ENCODE results near the gene PRMT7.
A peak's percentile ranks its signal among the peaks of the same experiment; 100 is the strongest.

Gene PRMT7

DNA sequence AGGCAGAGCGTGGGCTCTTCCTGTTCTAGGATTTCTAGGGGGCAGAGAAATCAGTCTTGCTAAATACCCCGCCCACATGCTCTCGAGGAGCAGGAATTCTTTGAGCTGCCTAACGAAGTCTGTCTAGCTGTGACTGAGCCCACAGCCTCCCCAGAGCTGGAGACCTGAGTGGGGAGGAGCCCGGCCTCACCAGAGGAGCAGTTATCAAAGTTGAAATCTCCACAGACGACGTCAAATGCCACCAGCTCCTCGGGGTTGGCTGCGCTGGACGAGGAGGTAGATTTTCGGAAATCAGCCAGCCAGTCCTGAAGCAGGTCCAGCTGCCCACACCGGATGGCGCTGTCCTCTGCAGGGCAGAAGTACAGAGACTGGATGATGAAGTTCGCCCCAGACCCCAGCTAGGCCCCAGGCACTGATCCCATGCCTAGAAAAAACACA is 53.8 kb downstream of the PRMT7 start:
- DNase-seq, result no peak

DNA sequence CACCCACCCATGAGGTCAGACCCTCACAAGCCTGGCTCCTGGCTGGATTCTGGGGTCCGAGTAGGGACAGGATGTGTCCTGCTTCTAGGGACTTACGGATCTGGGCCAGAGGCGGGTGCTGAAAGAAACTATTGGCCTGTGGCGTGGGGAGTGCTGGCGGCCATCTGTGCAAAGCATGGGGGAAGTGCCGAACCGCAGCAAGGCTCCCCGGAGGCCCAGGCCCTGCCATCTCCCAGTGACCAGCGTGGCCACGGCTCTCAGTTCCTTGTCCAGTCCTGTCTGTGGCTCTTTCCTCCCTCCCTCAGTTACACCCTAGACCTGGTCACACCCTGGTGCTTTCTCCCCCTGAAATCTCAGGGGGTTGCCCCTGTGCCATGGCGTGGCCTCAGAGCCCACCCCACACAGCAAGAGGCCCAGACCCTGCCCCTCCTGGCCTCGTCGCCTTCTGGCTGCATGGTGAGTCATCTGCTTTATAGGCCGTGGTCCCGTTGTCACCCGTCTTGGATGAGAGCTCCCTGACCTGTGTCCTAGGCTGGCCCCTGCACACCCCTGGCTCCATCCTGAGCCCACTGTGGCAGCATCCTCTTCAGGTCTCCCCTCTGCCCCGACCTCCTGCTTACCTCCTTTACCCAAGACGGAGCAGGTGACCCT is 54.5 kb downstream of the PRMT7 start:
- DNase-seq, result no peak

DNA sequence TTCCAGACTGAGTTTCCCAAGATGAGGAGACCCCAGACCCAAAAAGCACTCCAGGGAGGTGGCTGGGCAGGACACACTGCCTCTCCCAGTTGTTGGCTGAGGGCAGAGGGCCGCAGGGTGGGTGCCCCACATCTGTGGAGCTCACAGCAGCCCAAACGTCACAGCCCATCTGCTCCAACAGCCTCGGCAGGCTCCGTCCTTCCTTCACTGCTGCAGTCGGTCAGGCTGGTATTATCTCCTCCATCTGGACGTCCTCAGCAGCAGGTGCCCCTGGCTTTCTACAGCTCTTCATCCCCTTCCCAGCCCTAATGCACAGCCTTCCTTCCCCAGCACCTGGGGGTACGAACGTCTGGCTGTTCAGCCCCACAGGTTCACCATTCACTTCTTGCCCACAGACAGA is 55.2 kb downstream of the PRMT7 start:
- no peak for DNase-seq

DNA sequence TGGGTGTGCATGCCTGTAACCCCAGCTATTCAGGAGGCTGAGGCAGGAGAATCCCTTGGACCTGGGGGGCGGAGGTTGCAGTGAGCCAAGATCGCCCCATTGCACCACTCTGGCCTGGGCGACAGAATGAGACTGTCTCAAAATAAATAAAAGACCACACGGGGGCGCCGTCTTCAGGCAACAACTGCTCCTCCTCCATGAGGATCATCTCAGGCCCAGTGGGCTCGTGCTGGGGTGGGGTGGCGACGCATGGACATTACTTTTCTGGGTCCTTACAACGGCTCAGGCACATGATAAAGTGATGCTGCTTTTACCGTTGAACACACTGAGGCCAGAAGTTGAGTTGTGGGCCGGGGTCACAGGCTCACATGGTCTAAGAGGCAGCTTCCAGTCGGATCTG is 56.2 kb downstream of the PRMT7 start:
- peak; percentile 20 for DNase-seq

DNA sequence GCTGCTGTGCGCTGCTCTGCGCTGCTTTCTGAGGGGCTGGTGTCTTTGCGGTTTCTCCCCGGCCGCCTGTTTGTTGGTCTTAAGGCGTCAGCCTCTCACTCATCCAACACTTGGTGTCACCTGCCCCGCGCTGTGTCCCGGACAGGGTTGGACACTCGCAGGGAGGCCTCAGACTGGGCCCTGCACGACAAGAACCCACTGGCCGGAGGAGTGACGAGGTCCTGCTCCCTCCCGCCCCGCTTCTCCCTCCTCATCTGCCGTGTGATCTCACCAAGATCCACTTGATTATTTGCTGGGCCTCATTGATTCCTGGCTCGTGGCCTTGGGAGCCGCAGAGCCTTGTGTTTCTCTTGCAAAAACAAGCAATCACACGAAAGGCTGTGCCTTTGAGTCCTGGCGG is 56.6 kb downstream of the PRMT7 start:
- DNase-seq, result no peak

DNA sequence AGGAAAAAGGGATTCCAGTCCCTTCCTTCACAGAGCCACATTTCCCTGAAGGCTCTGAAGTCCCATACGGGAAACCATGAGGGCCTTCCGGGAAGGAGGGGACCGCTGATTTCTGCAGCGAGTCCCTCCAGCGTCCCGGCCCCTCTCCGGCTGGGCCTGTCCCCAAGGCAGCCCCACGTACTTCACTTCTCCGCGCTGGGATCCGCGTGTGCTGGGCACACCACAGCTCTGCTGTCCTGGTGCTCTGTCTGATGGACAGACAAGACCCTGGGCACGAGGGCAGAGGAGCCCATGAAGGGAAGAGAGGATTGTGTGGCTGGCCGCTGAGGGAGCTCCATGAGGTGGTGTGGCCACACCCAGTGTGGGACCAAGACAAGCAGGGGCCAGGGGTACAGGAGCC is 57.1 kb downstream of the PRMT7 start:
- DNase-seq, result no peak

DNA sequence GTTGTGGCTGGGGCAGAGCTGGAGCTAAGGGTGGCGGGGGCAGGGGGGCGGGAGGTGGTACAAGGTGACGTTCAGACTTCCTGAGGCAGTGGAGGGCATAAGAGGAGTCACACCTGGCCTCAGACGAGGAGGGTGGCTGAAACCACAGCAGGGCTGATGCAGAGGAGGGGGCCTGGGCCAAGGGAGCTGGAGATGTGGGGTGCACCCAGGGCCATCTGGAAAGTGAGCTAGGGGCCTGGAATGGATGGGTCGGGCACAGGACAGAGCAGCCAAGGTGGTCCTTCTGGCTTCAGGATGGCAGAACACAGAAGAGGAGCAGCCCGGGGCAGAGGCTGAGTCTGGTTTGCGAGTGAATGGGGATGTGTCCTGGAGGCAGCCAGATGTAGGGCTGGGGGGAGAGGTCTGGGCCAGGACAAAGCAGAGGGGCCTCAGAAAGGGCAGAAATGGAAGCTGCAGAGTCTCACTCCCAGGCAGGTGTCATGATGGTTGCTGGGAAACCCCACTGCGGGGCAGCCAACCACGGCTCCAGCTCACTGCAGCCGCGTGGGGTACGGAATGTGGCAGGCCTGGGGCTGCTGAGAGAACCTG is 57.6 kb downstream of the PRMT7 start:
- no peak for DNase-seq

DNA sequence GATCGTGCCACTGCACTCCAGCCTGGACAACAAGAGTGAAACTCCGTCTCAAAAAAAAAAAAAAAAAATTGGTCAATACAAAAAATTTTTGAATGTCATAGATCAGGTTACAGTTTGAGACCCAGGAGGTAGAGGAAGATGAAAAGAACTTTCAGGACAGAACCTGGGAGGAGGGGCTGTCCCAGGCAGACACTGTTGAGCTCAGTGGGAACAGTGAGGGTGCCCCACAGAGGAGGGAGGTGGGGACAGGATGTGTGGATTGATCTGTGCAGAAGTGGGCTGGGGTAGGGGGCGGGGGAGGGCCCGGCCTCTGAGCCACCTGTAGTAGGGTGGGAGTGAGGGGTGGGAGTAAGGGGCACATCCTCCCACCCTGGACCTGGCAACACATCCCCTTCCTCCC is 58.3 kb downstream of the PRMT7 start:
- DNase-seq, result no peak

DNA sequence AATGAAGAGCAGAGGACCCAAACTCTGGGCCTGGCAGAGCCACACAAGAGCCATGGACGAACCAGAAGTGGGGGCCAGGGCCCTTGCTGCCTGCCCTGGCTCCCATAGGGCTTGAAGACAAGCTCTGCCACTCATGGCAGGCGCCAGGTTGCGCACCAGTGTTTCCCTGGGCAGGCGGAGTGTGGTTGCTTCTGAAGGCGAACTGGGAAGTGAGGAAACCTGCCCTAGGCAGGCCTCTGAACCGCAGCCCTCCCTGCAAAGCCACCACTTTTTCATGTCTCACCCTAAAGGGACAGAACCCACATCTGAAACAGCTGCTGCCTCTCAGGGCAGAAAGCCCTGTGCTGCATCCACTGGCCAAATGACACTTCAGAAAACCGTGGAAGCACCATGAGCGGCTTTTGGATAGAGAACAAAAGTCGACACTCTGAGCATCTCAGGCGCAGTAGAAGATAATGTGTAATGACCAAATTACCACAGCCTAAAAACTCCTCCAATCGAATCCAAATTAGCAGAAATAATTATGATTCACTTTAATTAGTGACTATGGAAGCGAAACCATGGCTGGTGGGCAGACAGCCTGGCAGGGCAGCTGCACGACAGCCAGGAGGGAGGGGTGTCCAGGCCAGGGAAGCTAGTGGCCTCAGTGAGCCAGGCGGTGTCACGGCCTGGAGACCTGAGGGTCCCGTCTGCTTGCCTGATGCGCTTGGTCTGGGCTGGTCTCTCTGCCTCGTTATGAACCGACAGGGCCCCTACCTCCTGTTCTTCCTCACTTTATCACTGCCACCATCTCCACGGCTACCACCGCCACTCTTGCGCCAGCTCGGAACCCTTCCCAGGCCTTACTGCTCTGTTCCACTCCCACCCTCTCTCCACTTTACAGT is 59.1 kb downstream of the PRMT7 start:
- DNase-seq, result no peak

DNA sequence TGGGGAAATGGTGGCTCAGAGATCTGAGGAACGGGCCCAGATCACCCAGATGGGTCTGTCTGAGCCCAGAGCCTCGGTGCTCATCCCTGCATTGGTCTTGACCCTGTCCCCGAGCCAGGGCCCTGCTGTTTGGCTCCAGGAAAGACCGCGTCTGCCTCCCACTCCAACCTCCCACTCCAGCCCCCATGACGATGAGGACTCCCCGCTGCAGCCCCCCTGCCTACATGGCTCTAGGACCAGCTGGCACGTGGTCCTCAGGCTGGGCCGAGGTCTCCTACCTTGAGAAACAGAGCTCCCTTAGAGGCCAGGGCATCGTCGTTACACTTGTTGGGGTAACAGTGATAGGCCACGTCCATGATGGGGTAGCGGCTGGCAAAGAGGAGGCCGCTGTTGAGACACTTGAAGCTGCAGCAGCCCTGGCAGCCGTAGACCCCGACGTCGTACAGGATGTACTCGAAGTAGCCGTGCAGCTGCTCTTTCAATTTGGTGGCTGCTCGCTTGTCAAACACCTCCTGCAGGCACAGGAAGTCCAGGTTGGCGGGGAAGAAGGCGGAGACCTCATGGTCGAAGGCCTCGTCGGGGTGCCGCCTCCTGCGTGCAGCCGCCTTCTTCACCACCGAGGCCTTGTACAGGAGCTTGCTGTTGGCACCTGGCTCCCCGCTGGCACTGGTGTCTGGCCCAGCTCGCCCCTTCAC is 59.9 kb downstream of the PRMT7 start:
- DNase-seq, result no peak

DNA sequence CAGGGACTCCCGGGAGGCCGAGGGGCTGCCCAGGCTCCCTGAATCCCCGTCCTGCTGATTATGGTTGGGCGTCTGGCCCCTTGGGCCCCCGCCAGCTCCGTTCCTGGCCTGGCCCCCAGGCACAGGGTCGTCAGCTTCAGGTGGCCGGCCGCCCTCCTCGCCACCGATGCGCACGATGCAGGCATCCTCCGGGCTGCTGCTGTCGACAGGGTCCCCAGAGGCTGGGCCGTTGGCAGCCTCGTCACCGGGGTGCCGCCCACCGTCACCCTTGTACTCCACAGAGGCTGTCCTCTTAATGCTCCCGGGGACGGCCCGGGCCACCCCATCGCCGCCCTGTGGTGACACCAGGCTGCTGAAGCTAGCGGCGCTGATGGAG is 60.4 kb downstream of the PRMT7 start:
- DNase-seq, result no peak

DNA sequence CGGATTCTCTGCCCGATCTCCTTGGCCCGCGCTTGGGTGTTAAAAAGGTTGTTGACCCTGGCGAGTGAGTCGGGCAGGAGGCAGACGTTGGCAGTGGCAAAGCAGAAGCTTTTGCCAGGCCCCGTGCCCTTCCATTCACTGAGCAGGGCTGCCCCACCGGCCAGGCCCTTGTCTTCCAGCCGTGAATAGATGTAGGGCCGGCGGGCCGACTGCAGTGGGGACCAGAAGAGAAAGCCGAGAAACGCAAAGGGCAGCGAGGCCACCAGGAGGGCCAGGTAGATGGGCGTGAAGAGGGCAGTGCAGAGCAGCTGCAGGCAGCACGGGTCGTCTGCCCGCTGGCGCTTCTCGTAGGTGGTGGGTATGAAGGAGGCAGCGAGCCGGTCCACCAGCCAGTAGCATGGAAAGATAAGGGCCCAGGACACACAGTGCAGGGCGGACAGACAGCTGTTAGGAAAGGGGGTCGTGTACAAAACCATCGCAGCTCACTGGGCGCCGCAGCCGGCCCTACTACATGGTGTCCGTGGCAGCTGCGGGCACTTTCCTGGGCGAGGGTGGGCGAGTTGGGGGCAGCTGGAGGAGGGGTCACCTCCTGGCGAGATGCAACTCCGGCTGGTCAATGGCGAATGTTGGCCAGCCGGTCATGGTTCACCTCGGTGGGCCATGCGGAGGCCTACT is 61.0 kb downstream of the PRMT7 start:
- DNase-seq, result no peak

DNA sequence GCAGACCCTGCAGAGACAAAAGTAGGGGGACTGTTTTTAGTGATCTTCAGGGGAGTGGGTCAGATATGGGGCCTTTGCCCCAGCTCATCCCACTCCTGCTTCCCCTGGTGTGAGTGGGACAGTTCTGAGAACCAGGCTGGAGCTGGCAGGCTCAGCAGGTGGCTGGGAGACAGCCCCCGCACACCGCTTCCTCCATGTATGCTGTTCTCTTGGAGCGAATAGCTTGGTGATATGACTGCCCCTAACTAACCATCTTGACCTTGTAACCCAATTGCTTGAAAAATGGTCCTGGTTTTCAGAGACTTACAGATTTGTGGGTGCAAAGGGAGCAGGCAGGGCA is 61.5 kb downstream of the PRMT7 start:
- no peak for DNase-seq

DNA sequence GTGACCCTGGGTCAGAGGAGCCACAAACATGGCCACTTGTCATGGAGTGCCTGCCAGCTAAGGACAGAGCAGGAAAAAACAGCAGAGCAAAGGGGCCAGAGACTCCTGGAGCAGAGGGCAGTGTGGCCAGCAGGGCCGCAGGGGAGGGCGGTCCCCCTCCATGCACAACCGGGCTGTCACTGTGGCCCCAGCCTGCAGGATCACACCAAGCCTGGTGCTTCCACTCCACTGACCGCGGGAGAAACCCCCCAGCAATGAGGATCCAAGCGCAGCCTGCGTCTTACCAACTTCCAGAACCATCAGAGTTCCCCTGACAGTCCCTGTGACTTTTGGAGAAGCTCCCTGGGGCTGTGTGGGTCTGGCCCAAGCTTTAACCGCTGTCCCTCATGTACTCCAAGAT is 62.0 kb downstream of the PRMT7 start:
- no peak for DNase-seq

DNA sequence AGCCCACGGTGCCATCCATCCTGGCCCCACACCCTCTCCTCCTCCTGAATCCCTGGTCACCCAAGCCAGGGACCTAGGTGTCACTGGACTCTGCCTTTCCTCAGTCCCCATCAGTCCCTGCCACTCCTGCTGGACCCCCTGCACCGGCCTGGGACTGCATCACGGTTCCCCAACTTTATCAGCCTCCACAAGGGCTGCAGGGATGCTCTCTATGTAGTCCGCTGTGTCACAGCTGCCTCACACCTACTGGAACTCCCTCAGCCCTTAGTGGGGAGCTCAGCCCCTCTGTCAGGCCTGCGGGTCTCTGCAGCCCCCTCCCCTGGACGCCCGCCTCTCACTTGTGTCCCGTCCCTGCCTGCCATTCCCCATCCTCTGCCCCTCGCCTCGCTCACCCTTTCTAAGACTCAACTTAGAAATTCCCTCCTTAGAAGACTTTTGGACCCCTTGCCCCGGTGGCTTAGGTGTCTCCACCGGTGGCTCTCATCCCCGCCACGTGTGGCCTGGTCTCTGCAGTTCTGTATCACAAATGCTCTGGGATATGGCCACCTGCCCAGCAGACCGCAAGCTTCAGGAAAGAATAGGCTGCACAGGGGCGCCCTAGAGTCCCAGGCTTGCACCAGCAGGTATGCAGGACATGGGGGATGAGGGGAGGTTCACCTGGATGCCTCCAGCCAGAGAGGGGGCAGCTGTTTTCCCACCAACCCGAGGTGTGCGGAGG is 62.9 kb downstream of the PRMT7 start:
- DNase-seq, result no peak

DNA sequence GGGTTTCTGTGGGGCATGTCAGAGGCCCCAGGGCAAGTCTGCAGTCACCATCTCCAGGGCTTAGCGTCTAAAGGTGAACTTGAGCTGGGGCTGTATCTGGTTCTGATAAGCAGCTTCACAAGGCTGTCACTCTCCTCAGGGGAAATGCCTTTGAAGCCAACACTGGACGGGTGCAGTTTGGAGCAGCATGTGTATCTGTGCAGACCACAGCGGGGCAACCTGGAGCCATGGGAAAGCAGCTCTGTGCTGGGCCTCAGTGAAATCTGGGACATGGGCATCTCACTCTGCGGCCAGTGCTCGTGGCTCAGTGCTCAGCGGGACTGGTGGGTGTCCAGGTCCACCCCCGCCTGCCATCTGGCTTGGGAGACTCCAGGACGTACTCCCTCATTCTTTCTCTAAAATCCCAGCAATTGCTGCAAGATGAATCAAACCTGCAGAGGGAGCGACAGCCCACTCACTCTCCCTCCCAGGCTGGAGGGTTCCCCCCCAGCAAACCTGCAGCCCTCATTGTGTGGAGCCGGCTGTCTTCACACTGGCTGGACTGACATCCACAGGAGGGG is 63.5 kb downstream of the PRMT7 start:
- DNase-seq, result no peak

DNA sequence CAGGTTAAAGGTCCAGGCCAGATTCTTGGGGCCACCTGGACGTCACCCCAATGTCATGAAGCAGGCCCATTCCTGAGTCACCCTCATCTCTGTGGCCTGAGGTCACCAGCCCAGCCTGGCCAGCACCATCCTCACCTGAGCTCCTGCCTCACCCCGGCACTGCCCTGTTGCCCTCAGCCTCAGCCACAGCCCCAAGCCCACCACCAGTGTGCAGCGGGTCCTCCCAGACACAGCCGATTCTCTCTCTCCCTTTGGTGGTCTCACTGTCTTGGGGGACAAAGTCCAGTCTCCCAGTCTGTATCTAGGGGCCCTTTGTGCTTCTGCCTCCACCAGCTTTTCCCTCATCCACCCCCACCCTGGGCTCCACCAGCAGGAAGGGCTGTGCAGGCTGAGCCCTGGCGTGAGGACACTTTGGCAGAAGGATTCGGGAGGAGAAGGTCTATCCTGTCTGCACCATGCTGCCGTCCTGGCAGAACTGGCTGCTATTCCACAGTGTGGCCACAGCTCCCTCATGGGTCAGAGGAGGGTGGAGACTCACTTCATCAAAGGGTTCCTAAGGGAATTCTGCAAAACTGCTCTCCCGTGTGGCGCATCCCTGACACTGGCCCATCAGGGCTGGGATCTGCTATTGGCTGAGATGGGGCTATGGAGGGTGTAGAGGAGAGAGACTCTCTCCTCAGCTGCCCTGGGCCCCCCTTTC is 64.3 kb downstream of the PRMT7 start:
- no peak for DNase-seq

DNA sequence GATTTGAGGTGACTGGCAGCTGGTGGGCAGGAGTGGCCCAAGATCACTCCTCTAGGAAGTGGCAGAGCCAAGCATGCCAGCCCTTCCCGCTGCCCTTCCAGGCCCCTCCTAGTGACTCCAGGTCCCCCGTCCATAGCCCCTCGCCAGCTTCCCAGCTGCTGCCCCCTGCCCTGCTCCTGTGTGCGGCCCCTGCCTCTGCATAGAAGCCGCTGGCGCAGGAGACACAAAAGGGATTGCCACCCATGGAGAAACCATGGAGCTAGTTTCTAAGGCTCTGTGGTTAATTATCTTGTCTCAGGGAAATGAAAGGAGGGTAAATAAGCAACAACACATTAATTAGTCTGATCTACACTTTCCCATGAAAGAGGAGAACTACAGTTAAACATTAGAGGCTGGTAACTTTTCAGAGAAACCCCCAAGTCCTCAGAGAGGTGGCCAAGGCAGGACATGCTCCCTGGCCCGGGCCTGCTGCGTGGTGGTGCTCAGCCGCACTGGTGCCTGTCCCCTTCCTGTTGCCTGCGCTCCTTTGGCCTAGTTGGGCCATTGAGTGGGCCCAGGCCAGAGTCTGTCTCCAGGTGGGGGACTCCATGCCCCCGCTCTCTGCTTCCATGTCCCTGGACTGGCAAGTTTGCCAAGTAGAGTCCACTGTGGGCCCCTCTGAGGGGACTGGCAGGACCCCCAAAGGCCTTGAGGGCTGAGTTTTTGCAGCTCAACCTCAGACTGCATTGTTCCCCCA is 65.2 kb downstream of the PRMT7 start:
- no peak for DNase-seq

DNA sequence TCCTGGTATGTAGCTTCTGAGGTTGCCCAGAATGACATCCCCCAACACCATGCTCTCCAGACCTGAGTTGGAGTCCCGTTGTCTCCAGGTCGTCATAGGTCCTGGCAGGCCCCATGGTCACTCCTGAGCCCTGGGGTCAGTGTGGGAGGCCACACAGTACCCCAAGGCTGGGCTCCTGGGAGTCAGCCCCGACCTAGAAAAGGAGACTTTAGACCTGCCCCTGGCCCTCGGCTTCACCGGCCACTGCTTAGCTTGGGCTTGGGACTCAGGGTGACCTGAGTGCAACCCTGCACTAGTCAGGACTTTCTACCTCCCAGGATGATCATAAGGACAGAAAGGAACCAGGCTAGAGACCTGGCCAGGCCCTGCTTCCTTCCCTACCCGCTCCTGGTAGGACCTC is 65.8 kb downstream of the PRMT7 start:
- DNase-seq, result no peak

DNA sequence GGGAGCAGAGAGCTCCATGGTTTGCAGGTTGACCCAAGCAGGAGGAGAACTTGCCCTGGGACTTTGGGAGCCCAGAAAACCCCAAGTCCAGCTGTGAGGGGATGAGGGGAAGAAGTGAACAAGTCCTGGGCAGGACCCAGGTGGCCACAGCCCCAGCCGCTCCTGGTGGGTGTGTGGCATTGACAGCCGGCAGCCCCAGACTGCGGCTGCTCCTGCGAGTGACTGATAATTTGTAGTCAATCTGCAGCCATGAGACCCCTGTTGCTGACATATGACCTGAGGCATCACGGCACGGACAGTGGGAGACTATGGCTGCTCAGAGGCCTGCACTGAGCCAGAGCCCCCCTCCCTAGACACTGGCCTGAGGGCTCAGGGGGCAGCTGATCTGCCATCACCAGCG is 66.4 kb downstream of the PRMT7 start:
- no peak for DNase-seq
